Skeletal muscle tissue (tissue), 4 donors: ENCODE data around the gene PPP1R8. TPM values are rescaled to one million over a fixed set of nuclear protein-coding genes. Genes with fewer than 3 reads are reported as not detected.
"Not testable (repeated sequence)": the region's sequence is repeated elsewhere in the genome, so short reads cannot be mapped to it uniquely, and the experiment has no call there.

Source experiments
- H3K27ac ChIP-seq: one replicate; pipeline ENCODE4 v1.7.0; 2013; ENCODE audit warnings: mild to moderate bottlenecking, low read depth, low read length, inconsistent platforms
- H3K27me3 ChIP-seq, 3 donors: one replicate each; pipeline ENCODE4 v1.7.0; 2013; ENCODE audit warnings: low read length in 3 of 3; ENCODE audit not compliant: control insufficient read depth in 3 of 3, insufficient read depth in 3 of 3
- H3K36me3 ChIP-seq, 3 donors: one replicate each; pipeline ENCODE4 v1.7.0; 2013; ENCODE audit warnings: low read length in 3 of 3; ENCODE audit not compliant: control insufficient read depth in 3 of 3, insufficient read depth in 3 of 3
- H3K4me1 ChIP-seq, 3 donors: one replicate each; pipeline ENCODE4 v1.7.0; 2013; ENCODE audit warnings: low read length in 3 of 3, mild to moderate bottlenecking in 3 of 3; ENCODE audit not compliant: control insufficient read depth in 3 of 3, insufficient read depth in 3 of 3
- H3K4me3 ChIP-seq, 3 donors: one replicate each; pipeline ENCODE4 v1.7.0; 2013; ENCODE audit warnings: low read length in 3 of 3
- H3K9ac ChIP-seq, 3 donors: one replicate each; pipeline ENCODE4 v1.7.0; 2013; ENCODE audit warnings: low read length in 3 of 3, mild to moderate bottlenecking in 3 of 3, moderate library complexity in 2 of 3, low read depth in 1 of 3
- H3K9me3 ChIP-seq, 3 donors: one replicate each; pipeline ENCODE4 v1.7.0; 2013; ENCODE audit warnings: low read length in 3 of 3; ENCODE audit not compliant: control insufficient read depth in 3 of 3
- total RNA-seq: library from RNA; depleted of rRNA; stranded (reverse); fragments of >200 nt; gene quantifications from one replicate; pipeline ENCODE4 v1.2.3, GENCODE V29; 2014
- donor health status: Osteomylitis.

The PPP1R8 gene
- total RNA-seq, 1 donor from 2014 or later: 42.3 TPM

DNA sequence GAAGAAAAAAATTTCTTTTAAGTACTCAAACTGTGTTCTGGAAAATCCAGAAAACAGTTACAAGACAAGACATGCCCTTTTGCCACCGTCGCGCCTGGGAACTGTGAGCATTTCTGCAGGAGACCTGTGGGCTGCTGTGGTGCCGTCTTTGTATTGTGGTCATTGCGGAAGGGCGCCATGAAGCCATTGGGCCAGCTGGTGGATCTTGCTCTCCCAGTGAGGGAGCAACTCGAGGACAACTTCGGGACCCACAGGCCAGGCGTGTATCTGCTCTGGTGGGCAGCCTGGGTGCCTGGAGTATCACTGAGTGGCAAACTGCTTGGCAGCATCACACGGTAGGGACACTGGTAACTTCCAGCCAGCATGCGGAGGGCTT, 38.0 kb downstream of the PPP1R8 start:
- no peak overlapping the region for H3K27ac ChIP-seq
- no peak overlapping the region for H3K9ac ChIP-seq
- no peak overlapping the region for H3K4me3 ChIP-seq
- no peaks in the 10 kb centered on the region for H3K36me3 ChIP-seq
- peaks cover 0 to 15% (median 9%) of the 10 kb centered on the region in 3 donors for H3K27me3 ChIP-seq
- peaks cover 9 to 14% (median 12%) of the 10 kb centered on the region in 3 donors for H3K4me1 ChIP-seq
- H3K9me3 ChIP-seq: no peaks in the 10 kb centered on the region

DNA sequence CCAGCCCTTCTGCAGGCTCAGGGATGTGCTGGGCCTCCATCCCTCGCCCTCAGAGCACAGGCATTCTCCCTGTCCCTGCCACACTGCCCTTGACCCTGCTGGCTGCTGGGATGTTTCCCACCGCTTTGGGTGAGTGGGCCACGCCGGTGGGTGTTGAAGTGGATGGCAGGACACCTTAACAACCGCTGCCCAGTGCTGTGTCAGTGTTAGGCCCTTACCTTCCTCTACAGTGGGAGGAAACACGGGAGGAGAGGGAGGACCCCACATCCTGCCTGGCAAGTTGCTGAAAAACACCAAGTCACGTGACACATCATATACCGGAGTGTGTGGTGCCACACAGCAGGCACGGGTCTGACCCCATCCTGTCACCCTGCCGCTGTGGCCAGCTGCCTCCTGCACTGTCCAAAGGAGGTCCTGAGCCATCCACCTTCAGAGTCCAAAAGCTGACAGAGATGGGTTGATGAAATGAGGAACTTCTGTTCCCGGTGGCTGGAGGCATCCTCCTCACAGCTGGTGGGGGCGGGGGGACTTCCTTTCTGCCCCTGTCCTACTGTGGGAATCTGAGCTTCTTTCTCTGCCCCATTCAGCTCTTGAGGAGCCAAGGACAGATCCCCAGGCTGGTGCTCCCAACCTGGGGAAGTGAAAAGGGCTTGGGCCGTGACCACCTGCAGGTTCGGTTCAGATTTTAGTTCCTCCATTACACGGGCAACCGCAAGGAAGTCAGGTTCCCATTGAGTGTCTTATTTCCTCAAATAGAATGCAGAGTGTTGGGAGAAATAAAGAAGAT, 38.5 kb downstream of the PPP1R8 start:
- H3K36me3 ChIP-seq: no peaks in the 10 kb centered on the region
- no peak overlapping the region for H3K4me3 ChIP-seq
- no peak overlapping the region for H3K27ac ChIP-seq
- no peak overlapping the region for H3K9ac ChIP-seq
- H3K9me3 ChIP-seq: no peaks in the 10 kb centered on the region
- H3K27me3 ChIP-seq: peaks cover 0 to 17% (median 9%) of the 10 kb centered on the region in 3 donors
- H3K4me1 ChIP-seq: peaks cover 9 to 15% (median 11%) of the 10 kb centered on the region in 3 donors

DNA sequence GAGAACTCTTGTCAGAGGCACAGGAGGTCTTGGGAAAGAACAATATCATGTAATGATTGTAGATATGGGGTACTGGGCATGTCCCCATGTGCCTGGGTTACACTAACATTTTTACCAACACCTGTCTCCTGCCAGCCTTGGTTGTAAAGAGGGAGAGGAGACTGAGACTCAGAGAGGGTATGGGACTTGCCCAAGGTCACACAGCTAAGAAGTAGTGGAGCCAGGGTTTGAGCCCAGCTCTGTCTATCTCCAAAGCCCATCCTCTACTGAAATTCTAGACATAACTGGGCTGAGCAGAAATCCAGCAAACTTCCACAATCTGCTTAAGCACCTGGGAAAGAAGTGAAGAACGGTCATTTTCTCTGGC, 39.1 kb downstream of the PPP1R8 start:
- no peak overlapping the region for H3K4me3 ChIP-seq
- no peaks in the 10 kb centered on the region for H3K36me3 ChIP-seq
- no peak overlapping the region for H3K27ac ChIP-seq
- H3K9me3 ChIP-seq: no peaks in the 10 kb centered on the region
- peaks cover 0 to 17% (median 9%) of the 10 kb centered on the region in 3 donors for H3K27me3 ChIP-seq
- no peak overlapping the region for H3K9ac ChIP-seq
- peaks cover 9 to 15% (median 11%) of the 10 kb centered on the region in 3 donors for H3K4me1 ChIP-seq

DNA sequence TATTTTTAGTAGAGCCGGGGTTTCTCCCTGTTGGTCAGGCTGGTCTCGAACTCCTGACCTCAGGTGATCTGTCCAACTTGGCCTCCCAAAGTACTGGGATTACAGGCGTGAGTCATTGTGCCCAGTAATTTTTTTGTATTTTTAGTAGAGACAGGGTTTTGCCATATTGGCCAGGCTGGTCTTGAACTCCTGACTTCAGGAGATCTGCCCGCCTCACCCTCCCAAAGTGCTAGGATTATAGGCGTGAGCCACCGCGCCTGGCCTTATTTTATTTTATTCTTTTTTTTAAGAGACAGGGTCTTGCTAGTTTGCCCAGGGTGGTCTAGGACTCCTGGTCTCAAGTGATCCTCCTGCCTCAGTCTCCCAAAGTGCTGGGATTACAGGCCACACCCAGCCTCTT, 40.5 kb downstream of the PPP1R8 start:
- H3K4me3 ChIP-seq, H3K27ac ChIP-seq, H3K9me3 ChIP-seq, H3K36me3 ChIP-seq, H3K9ac ChIP-seq: not testable (repeated sequence)
- peaks cover 9 to 15% (median 11%) of the 10 kb centered on the region in 3 donors for H3K4me1 ChIP-seq
- H3K27me3 ChIP-seq: peaks cover 0 to 21% (median 10%) of the 10 kb centered on the region in 3 donors

DNA sequence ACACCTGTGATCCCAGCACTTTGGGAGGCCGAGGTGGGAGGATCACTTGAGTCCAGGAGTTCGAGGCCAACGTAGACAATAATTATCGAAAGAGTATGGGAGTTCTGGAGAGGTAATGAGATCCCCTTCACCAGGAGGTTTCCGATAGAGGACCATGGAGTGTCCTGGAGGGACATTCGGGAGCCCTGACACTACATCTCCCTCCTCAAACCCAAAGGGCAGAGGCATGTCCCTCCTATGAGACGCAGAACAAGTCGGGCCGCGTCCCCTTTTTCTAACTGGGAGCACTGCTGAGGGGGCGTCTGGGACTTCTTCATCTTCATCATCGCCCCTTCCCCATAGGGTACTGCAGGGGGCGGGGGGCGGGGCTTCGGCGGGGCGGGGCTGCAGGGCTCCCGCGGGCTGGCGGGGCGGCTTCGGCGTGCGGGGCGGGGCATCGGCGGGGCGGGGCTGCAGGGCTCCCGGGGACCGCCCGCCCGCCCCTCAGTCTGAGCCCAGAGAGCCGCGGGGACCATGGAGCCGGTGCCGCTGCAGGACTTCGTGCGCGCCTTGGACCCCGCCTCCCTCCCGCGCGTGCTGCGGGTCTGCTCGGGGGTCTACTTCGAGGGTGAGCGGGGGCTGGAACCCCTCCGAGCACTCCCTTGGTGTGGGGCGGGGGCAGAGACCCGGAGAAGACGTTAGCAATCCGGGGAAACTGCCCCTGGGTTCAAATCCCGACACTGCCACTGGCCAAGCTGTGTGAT, 41.6 kb downstream of the PPP1R8 start, which contains the start of gene THEMIS2:
THEMIS2 (plus strand) TSS at position 486 of the 743 bp plus-strand sequence; CDS start at position 514, 28 bp downstream.
- Histone ChIP-seq H3K4me1 (peaks cover 9 to 20% (median 11%) of the 10 kb centered on the region in 3 donors), H3K9me3 (no peaks in the 10 kb centered on the region), H3K27me3 (peaks cover 0 to 21% (median 17%) of the 10 kb centered on the region in 3 donors), H3K27ac (peak within 1 kb of the TSS; percentile 68), H3K9ac (peak within 1 kb of the TSS; percentile 36 to 70 (median 67)), H3K36me3 (no peaks in the 10 kb centered on the region), H3K4me3 (peak within 1 kb of the TSS; percentile 71 to 78 (median 73))

DNA sequence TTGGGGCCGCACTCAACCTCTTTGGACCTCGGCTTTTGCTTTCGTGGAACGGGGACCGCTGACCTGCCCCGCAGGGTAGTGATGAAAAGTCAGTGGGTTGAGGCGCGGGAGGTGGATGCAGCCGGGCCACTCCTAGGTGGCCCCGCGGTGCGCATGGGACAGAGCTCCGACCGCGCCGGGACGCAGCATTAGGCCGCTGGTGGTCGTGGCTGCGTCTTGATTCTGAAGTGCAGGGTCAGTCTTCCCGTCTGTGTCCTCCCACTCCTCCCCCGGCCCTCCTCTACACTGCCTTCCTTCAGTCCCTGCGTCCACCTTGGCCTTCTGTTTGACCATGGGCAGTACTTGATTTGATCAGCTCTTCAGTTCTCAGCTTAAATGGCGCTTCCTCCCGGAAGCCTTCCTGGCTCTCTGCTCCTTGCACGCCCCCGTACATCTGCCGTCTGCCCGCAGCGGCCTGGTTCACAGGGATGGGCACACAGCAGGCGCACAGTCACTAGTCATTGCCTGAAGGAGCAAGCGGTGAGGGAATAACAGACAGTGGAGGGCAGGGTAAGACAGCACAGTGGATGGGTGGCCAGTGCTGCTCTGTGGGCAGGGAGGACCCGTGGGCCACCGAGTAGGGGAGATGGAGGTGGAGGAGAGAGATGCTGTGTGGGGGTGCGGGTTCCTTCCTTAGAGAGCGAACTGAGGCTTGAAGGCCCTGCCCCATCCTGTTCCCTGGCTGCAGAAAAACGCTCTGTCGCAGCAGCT, 42.4 kb downstream of the PPP1R8 start:
- H3K4me1 ChIP-seq: peaks cover 9 to 20% (median 11%) of the 10 kb centered on the region in 3 donors
- H3K36me3 ChIP-seq: no peaks in the 10 kb centered on the region
- peak overlapping the region; percentile 36 to 70 (median 67) for H3K9ac ChIP-seq
- peak overlapping the region; percentile 68 for H3K27ac ChIP-seq
- H3K27me3 ChIP-seq: peaks cover 0 to 21% (median 17%) of the 10 kb centered on the region in 3 donors
- no peaks in the 10 kb centered on the region for H3K9me3 ChIP-seq
- H3K4me3 ChIP-seq: peak overlapping the region; percentile 71 to 78 (median 73)

DNA sequence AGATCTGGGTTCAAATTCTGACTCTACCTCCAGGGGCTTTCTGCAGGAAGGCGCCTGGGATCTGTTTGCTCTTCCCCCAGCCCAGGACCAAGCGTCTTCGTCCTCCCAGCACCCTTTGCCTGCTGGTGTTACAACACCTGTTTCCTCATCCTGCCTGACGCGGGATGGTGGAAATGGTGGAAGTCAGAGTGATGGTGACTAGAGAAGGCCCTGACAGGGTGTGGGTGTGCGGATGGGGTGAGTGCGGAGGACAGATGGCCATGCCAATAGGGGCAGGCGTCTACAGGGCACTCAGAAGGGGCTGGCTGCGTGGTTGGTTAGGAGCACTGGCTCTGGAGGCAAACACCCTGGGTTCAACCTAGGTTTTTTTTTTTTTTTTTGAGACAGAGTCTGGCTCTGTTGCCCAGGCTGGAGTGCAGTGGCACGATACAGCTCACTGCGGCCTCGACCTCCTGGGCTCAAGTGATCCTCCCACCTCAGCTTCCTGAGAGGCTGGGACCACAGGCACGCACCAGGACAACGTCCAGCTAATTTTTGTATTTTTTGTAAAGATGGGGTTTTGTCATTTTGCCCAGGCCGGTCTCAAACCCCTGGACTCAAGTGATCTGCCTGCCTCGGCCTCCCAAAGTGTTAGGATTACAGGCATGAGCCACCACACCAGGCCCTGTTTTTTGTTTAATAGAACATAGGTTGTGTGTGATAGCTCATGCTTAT, 43.2 kb downstream of the PPP1R8 start:
- Histone ChIP-seq H3K27me3 (peaks cover 0 to 21% (median 17%) of the 10 kb centered on the region in 3 donors), H3K9ac (peak overlapping the region; percentile 12 to 50 (median 27)), H3K36me3 (no peaks in the 10 kb centered on the region), H3K9me3 (no peaks in the 10 kb centered on the region), H3K4me3 (peak overlapping the region; percentile 71 to 78 (median 73)), H3K4me1 (peaks cover 9 to 20% (median 11%) of the 10 kb centered on the region in 3 donors), H3K27ac (peak overlapping the region; percentile 68)

DNA sequence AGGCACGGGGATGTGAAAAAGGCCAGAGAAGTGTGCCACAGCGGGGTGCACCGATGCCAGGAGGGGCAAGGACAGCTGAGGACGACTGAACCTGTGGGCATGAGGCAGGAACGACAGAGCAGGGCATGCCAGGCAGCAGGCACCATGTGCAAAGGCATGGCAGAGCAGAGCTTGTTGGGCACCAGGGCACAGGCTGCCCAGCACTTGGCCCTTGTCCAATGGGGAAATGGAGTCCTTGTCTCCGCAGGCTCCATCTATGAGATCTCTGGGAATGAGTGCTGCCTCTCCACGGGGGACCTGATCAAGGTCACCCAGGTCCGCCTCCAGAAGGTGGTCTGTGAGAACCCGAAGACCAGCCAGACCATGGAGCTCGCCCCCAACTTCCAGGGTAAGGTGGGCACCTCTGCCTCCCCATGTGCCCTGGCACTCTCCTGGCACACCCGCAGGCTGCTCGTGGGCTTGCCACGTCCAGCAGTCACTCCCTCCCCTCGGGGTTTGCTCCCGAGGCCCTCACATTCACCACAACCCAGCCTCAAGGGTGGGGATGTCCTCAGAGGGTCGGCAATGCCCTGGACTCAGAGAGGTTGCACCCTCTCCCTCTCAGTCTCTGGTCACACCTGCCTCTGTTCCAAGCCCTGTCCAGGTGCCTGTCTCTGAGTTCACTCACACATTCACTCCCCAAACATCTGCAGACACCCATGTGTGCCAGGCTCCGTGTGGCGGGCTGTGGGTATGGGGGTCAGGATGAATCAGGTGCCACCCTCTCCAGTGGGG, 45.9 kb downstream of the PPP1R8 start:
- H3K36me3 ChIP-seq: no peaks in the 10 kb centered on the region

DNA sequence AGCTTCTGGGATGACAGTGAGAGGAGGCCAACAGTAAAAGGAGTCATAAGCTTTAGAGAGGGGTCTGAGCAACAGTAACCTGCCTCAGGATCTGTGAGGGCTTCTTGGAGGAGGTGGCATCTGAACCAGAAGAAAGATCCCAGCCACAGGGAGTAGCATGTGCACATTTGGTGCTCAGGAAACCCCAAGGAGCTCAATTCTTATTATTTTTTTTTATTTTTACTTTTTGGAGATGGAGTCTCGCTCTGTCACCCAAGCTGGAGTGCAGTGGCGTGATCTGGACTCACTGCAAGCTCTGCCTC, 46.5 kb downstream of the PPP1R8 start:
- no peaks in the 10 kb centered on the region for H3K36me3 ChIP-seq
- H3K27ac ChIP-seq: no peak overlapping the region

More for the DNA sequence above, 45.9 kb downstream of the PPP1R8 start:
- Histone ChIP-seq H3K9me3 (no peaks in the 10 kb centered on the region), H3K27me3 (peaks cover 0 to 25% (median 17%) of the 10 kb centered on the region in 3 donors), H3K27ac (no peak overlapping the region), H3K4me1 (peaks cover 7 to 17% (median 8%) of the 10 kb centered on the region in 3 donors), H3K9ac (no peak overlapping the region), H3K4me3 (no peak overlapping the region)

More for the DNA sequence above, 46.5 kb downstream of the PPP1R8 start:
- no peaks in the 10 kb centered on the region for H3K9me3 ChIP-seq
- H3K9ac ChIP-seq: no peak overlapping the region
- no peak overlapping the region for H3K4me3 ChIP-seq
- H3K27me3 ChIP-seq: peaks cover 0 to 19% (median 17%) of the 10 kb centered on the region in 3 donors
- peaks cover 7 to 17% (median 8%) of the 10 kb centered on the region in 3 donors for H3K4me1 ChIP-seq
